Lower leg skin (tissue), 3 donors: Measurements from ENCODE around the gene PXDN.

Experiments
- CTCF ChIP-seq, 3 donors: fragments of 450-650 bp; IDR thresholded peaks; one replicate each; pipeline ENCODE4 v1.5.1; 2016; ENCODE audit warnings: antibody characterized with exemption in 3 of 3, mild to moderate bottlenecking in 3 of 3, moderate library complexity in 2 of 3
- POLR2A ChIP-seq, 2 donors: fragments of 450-650 bp; IDR thresholded peaks; one replicate each; pipeline ENCODE4 v1.6.1; 2016 to 2017; ENCODE audit warnings: antibody characterized with exemption in 2 of 2, mild to moderate bottlenecking in 1 of 2, moderate library complexity in 1 of 2

GRCh38 chr2:1656326-1656960 lies 87.9 kb downstream of the PXDN start:
- TF ChIP-seq CTCF (IDR thresholded peaks at IDR 0.05) (no peak), POLR2A (IDR thresholded peaks at IDR 0.05) (no peak)
